Vagina (tissue), 2 donors: ENCODE measurements around the gene SLC36A3. TPM values are rescaled to one million over a fixed set of nuclear protein-coding genes. Genes with fewer than 3 reads are reported as not detected.

Source experiments
- DNase-seq, 2 donors: peaks; one replicate each; pipeline ENCODE4 v3.0.0-alpha.2; 2017; ENCODE audit errors: extremely low spot score in 2 of 2
- H3K27ac ChIP-seq: fragments of 200-600 bp; sonication (generic); one replicate; pipeline ENCODE4 v1.5.1; 2019
- H3K27me3 ChIP-seq: fragments of 200-600 bp; sonication (generic); one replicate; pipeline ENCODE4 v1.5.1; 2019
- H3K36me3 ChIP-seq, 2 donors: fragments of 200-600 bp; sonication (generic); one replicate each; pipeline ENCODE4 v1.5.1; 2017 to 2019
- H3K4me1 ChIP-seq: fragments of 200-600 bp; sonication (generic); one replicate; pipeline ENCODE4 v1.5.1; 2019
- H3K4me3 ChIP-seq, 2 donors: fragments of 200-600 bp; sonication (generic); 1 replicate in 1 of 2; 2 replicates in 1 of 2; pipeline ENCODE4 v1.5.1; 2016 to 2019
- H3K9me3 ChIP-seq: fragments of 200-600 bp; sonication (generic); one replicate; pipeline ENCODE4 v1.5.1; 2019
- CTCF ChIP-seq, 3 experiments: fragments of 450-650 bp in 2 of 3; fragments of 200-600 bp in 1 of 3; sonication (generic) in 1 of 3; IDR thresholded peaks; one replicate each; pipeline ENCODE4 v1.5.1; 2017 to 2019; ENCODE audit warnings: antibody characterized with exemption in 3 of 3, mild to moderate bottlenecking in 2 of 3, moderate library complexity in 2 of 3
- POLR2A ChIP-seq, 2 donors: fragments of 450-650 bp; IDR thresholded peaks; one replicate each; pipeline ENCODE4 v1.6.1; 2017; ENCODE audit warnings: antibody characterized with exemption in 2 of 2, mild to moderate bottlenecking in 2 of 2, moderate library complexity in 2 of 2
- POLR2AphosphoS5 ChIP-seq, 2 donors: sonication (generic); formaldehyde crosslinking; IDR thresholded peaks; one replicate each; pipeline ENCODE4 v1.9.0; 2017; ENCODE audit warnings: antibody characterized with exemption in 2 of 2, mild to moderate bottlenecking in 2 of 2, low read depth in 1 of 2; ENCODE audit not compliant: insufficient read depth in 1 of 2
- intact Hi-C: fragments of 100-400 bp; cut with DNase I; formaldehyde crosslinking; loops from one replicate; pipeline ENCODE4 v1.15.1; 2023
- total RNA-seq: library from RNA; depleted of rRNA; stranded (reverse); fragments of >200 nt; gene quantifications from one replicate; pipeline ENCODE4 v1.2.3, GENCODE V29; 2016

Gene SLC36A3
- total RNA-seq, 1 donor from 2014 or later = not detected

- TF ChIP-seq POLR2A (IDR thresholded peaks at IDR 0.05) (no peak), CTCF (IDR thresholded peaks at IDR 0.05) (no peak), POLR2AphosphoS5 (IDR thresholded peaks at IDR 0.05; ENCODE audit: insufficient read depth in 1 of 2, low read depth in 1 of 2) (no peak)
- Histone ChIP-seq H3K9me3 (no peaks in the 10 kb centered on the region), H3K27me3 (no peaks in the 10 kb centered on the region), H3K4me1 (no peaks in the 10 kb centered on the region), H3K36me3 (no peaks in the 10 kb centered on the region), H3K27ac (no peak overlapping the region), H3K4me3 (no peak overlapping the region)
- DNase-seq = no peak
- intact Hi-C loops = no loop called here
Measured at GRCh38 chr5:151345187-151345807, 41.7 kb upstream of the SLC36A3 start.

GRCh38 chr5:151344088-151344487 is 40.5 kb upstream of the SLC36A3 start:
- no peaks in the 10 kb centered on the region for H3K4me1 ChIP-seq
- intact Hi-C loops = no loop called here
- no peaks in the 10 kb centered on the region for H3K27me3 ChIP-seq
- TF ChIP-seq POLR2A (IDR thresholded peaks at IDR 0.05) (no peak), CTCF (IDR thresholded peaks at IDR 0.05) (no peak), POLR2AphosphoS5 (IDR thresholded peaks at IDR 0.05; ENCODE audit: insufficient read depth in 1 of 2, low read depth in 1 of 2) (no peak)
- no peak overlapping the region for H3K27ac ChIP-seq
- H3K9me3 ChIP-seq = no peaks in the 10 kb centered on the region
- H3K4me3 ChIP-seq = no peak overlapping the region
- H3K36me3 ChIP-seq = no peaks in the 10 kb centered on the region
- no peak for DNase-seq

GRCh38 chr5:151340004-151340403 is 36.4 kb upstream of the SLC36A3 start:
- no peak for TF ChIP-seq POLR2A (IDR thresholded peaks at IDR 0.05)
- no peak for TF ChIP-seq CTCF (IDR thresholded peaks at IDR 0.05)
- TF ChIP-seq POLR2AphosphoS5 (IDR thresholded peaks at IDR 0.05; ENCODE audit: insufficient read depth in 1 of 2, low read depth in 1 of 2) = no peak
- Histone ChIP-seq H3K9me3 (no peaks in the 10 kb centered on the region), H3K27ac (no peak overlapping the region), H3K27me3 (no peaks in the 10 kb centered on the region), H3K4me1 (no peaks in the 10 kb centered on the region), H3K36me3 (no peaks in the 10 kb centered on the region), H3K4me3 (no peak overlapping the region)
- DNase-seq = no peak
- intact Hi-C loops = no loop called here

GRCh38 chr5:151338734-151339133 is 35.2 kb upstream of the SLC36A3 start:
- Histone ChIP-seq H3K27ac (no peak overlapping the region), H3K4me1 (no peaks in the 10 kb centered on the region), H3K27me3 (no peaks in the 10 kb centered on the region), H3K9me3 (no peaks in the 10 kb centered on the region), H3K36me3 (no peaks in the 10 kb centered on the region), H3K4me3 (no peak overlapping the region)
- TF ChIP-seq POLR2AphosphoS5 (IDR thresholded peaks at IDR 0.05; ENCODE audit: insufficient read depth in 1 of 2, low read depth in 1 of 2) (no peak), CTCF (IDR thresholded peaks at IDR 0.05) (no peak), POLR2A (IDR thresholded peaks at IDR 0.05) (no peak)
- intact Hi-C loops = no loop called here
- no peak for DNase-seq

GRCh38 chr5:151332857-151333256 is 29.3 kb upstream of the SLC36A3 start:
- H3K4me1 ChIP-seq = no peaks in the 10 kb centered on the region
- no peak overlapping the region for H3K4me3 ChIP-seq
- no peaks in the 10 kb centered on the region for H3K9me3 ChIP-seq
- H3K36me3 ChIP-seq = no peaks in the 10 kb centered on the region
- TF ChIP-seq POLR2A (IDR thresholded peaks at IDR 0.05) = no peak
- TF ChIP-seq CTCF (IDR thresholded peaks at IDR 0.05) = no peak
- TF ChIP-seq POLR2AphosphoS5 (IDR thresholded peaks at IDR 0.05; ENCODE audit: insufficient read depth in 1 of 2, low read depth in 1 of 2) = no peak
- DNase-seq = peak in 1 of 2 donors; percentile 27
- intact Hi-C loops = no loop called here
- no peaks in the 10 kb centered on the region for H3K27me3 ChIP-seq
- H3K27ac ChIP-seq = no peak overlapping the region
